Effector memory CD8-positive, alpha-beta T cell (primary cell): ENCODE data around the gene CLRN2.

Experiments used
- ATAC-seq: fragments of 150-1000 bp; cut with Tn5 transposase; replicated peaks from 2 replicates; pipeline ENCODE4 v1.10.0; 2021; ENCODE audit warnings: mild to moderate bottlenecking, moderate library complexity
- DNase-seq, 3 experiments: peaks; one replicate each; pipeline ENCODE4 v3.0.0; 2021
- H3K27ac Mint-ChIP-seq, 2 donors: one replicate each; pipeline ENCODE4 v1.8.0; 2022; ENCODE audit warnings: mild to moderate bottlenecking in 2 of 2, mixed read lengths in 2 of 2, moderate library complexity in 2 of 2
- H3K27me3 Mint-ChIP-seq, 2 donors: one replicate each; pipeline ENCODE4 v1.8.0; 2022; ENCODE audit warnings: mixed read lengths in 2 of 2
- H3K36me3 Mint-ChIP-seq: one replicate; pipeline ENCODE4 v1.8.0; 2022; ENCODE audit warnings: mild to moderate bottlenecking, moderate library complexity, mixed read lengths; ENCODE audit not compliant: insufficient read depth
- H3K4me1 Mint-ChIP-seq, 2 donors: one replicate each; pipeline ENCODE4 v1.8.0; 2022; ENCODE audit warnings: low read depth in 2 of 2, mixed read lengths in 2 of 2
- H3K4me3 Mint-ChIP-seq, 2 donors: one replicate each; pipeline ENCODE4 v1.8.0; 2022; ENCODE audit warnings: mild to moderate bottlenecking in 2 of 2, mixed read lengths in 2 of 2, moderate library complexity in 2 of 2
- H3K9me3 Mint-ChIP-seq, 2 donors: one replicate each; pipeline ENCODE4 v1.8.0; 2022; ENCODE audit warnings: mixed read lengths in 2 of 2
- total RNA-seq, 9 experiments: gene quantifications; one replicate each; lab custom pipeline; 2026; lab: John Stamatoyannopoulos, UW

CLRN2 gene, protein sequence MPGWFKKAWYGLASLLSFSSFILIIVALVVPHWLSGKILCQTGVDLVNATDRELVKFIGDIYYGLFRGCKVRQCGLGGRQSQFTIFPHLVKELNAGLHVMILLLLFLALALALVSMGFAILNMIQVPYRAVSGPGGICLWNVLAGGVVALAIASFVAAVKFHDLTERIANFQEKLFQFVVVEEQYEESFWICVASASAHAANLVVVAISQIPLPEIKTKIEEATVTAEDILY
- total RNA-seq: 0 to 0.06 (median 0) reads per million in 9 experiments

DNA sequence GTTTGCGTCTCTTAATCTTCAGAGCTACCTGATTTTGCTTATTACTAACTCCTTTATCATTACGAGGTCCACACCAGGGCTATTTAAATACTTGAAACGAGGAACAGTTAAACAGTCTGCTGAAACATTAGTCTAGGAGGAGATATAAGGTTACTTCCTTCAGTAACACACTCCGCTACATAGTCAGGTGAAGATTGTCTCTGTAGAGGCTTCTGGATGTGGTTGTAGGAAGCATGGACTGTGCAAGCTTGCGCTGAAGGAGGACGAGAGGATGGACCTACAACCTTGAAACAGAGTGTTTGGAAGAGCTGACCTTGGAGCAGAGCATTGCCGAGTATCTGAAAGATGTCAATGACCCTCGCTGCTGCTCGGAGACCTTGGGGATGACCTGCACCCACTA, at the start of gene CLRN2:
Gene CLRN2, plus strand, starts transcription at position 301 of the 400 bp plus-strand sequence. CDS start 102 bp downstream, outside the sequence.
- H3K27ac Mint-ChIP-seq: no peak within 1 kb of the TSS
- peaks cover 19 to 23% of the 10 kb centered on the region in 2 donors for H3K4me1 Mint-ChIP-seq
- no peaks in the 10 kb centered on the region for H3K9me3 Mint-ChIP-seq
- ATAC-seq (no peak), DNase-seq (no peak)
- H3K27me3 Mint-ChIP-seq: peaks cover 25 to 31% of the 10 kb centered on the region in 2 donors
- H3K36me3 Mint-ChIP-seq: no peaks in the 10 kb centered on the region
- H3K4me3 Mint-ChIP-seq: no peak within 1 kb of the TSS

DNA sequence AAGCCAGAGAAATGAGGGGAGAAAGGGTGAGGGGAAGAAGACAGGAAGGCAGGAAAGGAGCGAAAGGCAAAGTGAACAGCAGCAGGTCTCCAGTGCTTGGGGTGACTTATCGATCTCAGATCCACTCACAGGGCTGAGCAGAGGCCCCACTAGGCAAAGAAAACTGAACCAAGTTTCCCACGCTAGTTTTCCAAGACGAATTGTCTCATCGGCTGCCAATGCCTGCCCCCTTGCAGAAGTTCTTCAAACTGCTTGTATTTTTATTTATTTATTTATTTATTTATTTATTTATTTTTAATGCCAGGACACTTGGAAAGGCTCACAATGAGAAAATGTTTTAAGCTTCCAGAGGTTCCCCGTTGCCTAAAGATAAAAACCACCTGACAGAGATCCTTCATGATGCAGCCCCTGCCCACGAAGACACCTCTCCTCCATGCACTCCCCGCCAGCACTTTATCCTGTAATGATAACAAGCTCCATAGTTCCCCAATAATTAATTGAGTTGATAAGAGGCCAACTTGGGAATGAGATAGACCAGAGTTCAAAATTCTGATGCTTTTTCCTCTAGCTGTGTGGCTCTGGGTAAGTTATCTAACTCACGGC, 46.2 kb upstream of the CLRN2 start:
- Mint-ChIP-seq H3K4me1 (peaks cover 0 to 1% of the 10 kb centered on the region in 2 donors), H3K4me3 (no peak overlapping the region), H3K9me3 (no peaks in the 10 kb centered on the region), H3K36me3 (peaks cover 6% of the 10 kb centered on the region), H3K27me3 (no peaks in the 10 kb centered on the region), H3K27ac (no peak overlapping the region)
- no peak for DNase-seq
- ATAC-seq: no peak

DNA sequence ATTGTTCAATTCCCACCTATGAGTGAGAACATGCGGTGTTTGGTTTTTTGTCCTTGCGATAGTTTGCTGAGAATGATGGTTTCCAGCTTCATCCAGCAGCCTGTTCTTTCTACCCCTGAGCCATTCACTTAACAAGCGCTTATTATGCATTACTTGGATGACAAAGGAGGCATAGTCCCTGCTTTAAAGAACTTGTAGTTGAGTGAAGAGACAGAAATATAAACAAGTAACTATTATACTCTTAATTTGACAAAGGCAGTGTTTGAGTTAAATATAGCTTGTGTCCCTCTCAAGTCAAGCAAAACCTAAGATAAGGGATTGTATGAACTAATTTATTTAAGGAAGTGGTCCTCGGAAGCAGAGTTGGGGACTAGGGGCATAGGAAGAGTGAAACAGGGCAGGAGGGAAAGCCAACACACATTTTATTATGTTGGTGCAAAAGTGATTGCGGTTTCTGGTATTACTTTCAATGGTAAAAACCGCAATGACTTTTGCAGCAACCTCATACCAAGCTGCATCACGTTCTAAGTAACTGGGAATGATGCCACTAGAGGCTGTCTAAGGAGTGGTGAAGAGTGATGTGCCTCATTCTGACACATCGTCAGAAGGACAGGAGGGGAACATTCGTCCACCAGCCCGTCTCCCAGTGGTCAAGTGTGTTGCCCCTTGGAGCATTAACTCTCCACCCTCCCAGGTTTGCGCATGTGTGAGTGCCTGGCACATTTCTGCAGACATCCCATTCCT, 44.9 kb upstream of the CLRN2 start:
- no peak for ATAC-seq
- peaks cover 6% of the 10 kb centered on the region for H3K36me3 Mint-ChIP-seq
- H3K9me3 Mint-ChIP-seq: no peaks in the 10 kb centered on the region
- H3K27ac Mint-ChIP-seq: no peak overlapping the region
- DNase-seq: no peak
- no peaks in the 10 kb centered on the region for H3K27me3 Mint-ChIP-seq
- no peaks in the 10 kb centered on the region for H3K4me1 Mint-ChIP-seq
- no peak overlapping the region for H3K4me3 Mint-ChIP-seq

DNA sequence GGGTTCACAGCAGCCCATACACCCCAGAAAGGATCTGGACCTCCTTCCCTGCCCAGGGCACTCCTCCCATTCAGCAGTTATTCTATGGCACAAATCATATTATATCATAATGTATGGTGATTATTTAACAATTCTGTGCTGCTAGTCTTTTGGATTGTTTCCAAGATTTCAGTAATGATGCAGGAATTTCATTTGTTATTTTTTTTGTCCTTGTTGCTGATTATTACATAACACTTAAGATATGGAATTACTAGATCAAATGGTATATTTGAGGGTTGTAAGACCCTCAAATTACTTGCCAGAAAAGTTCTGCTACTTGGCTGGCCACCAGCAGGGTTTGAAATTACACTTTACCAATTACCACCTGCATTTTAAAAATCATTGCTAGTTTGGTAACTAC, 39.5 kb upstream of the CLRN2 start:
- Mint-ChIP-seq H3K27ac (no peak overlapping the region), H3K4me3 (no peak overlapping the region), H3K4me1 (peaks cover 0 to 4% of the 10 kb centered on the region in 2 donors), H3K27me3 (no peaks in the 10 kb centered on the region), H3K36me3 (peaks cover 6% of the 10 kb centered on the region), H3K9me3 (no peaks in the 10 kb centered on the region)
- DNase-seq (no peak), ATAC-seq (no peak)

DNA sequence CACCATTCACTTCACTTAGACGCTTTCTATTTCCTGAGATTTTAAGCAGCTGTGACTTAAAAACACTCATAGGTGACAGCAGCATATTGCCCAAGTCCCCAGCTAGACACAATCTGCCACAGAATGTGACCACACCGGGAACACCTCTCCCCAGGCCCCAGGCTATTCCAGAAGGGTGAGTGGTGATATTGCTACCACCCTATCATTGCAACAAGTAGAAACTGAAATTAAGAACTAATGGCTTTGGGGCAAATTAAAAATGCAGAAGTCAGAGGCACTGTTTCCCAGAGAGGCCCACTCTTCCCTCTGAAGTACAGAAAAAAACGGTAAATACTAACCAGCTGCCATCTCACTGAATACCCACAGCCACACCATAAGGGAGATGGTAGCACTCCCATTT, 38.1 kb upstream of the CLRN2 start:
- DNase-seq: no peak
- ATAC-seq: no peak
- Mint-ChIP-seq H3K9me3 (no peaks in the 10 kb centered on the region), H3K4me3 (no peak overlapping the region), H3K27ac (no peak overlapping the region), H3K4me1 (peaks cover 0 to 4% of the 10 kb centered on the region in 2 donors), H3K36me3 (peaks cover 4% of the 10 kb centered on the region), H3K27me3 (no peaks in the 10 kb centered on the region)

DNA sequence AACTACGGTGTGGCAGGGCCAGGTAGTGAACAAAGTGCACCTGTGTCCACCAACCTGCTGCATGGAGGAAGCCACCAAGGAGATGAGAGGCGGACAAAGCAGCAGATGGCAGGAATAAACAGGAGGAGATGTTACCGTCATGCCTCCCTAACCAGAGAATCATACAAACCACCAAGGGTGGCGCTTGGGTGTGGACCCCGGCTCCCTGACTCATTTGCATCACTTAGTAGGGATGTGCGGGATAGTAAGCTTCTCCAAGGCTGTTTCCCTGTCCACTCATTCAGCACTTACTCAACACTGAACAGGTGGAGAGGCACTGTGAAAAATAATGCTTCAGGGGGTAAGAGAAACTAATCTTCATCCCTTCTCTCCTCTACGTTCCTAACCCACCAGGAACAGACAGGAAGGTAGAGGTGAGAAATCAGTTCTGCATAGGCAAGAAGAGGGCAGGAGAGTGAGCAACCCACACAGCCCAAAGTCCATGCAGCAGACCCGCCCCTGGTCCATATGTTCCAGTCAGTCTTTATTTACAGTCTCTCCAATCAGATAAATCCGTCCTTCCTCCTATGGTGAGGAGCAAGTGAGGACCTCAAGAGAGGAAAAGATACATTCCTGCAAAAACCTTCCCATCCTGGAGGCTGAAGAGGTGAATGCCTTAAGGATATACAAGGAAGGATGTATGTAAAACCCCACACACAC, 37.0 kb upstream of the CLRN2 start:
- Mint-ChIP-seq H3K9me3 (no peaks in the 10 kb centered on the region), H3K4me1 (peaks cover 0 to 4% of the 10 kb centered on the region in 2 donors), H3K4me3 (no peak overlapping the region), H3K36me3 (peaks cover 3% of the 10 kb centered on the region), H3K27me3 (no peaks in the 10 kb centered on the region), H3K27ac (no peak overlapping the region)
- ATAC-seq: no peak
- DNase-seq: no peak

DNA sequence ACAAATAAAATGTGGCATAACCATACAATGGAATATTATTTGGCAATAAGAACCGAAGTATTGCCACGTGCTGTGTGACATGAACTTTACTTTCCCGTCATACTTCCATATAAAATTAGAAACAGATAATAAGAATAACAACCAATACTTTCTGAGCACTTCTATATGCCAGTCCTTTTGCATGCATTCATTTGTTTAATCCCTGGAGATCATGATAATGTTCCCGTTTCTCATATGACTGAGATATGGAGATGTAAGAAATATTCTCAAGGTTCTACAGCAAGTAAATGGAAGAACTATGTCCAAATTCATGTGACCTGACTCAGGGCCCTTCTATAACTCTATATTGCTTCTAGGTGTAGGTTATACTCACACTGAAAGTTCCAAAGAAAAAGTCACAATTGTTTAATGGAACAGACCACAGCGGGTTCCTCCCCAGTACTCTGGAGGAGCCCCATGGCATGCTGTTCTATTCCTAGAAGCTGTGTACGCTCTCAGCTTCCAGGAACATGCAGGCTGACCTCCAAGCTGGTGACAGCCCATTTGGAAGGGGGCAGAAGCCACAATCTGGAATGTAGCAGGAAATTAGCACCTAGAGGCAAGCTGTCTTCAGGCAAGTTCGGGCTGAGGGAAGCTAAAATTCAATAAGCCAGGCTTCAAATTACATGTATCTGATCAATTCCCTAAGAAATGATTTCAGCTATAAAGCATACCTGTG, 34.6 kb upstream of the CLRN2 start:
- DNase-seq (no peak), ATAC-seq (no peak)
- Mint-ChIP-seq H3K9me3 (no peaks in the 10 kb centered on the region), H3K4me1 (peaks cover 0 to 4% of the 10 kb centered on the region in 2 donors), H3K27me3 (no peaks in the 10 kb centered on the region), H3K4me3 (no peak overlapping the region), H3K36me3 (peaks cover 11% of the 10 kb centered on the region), H3K27ac (no peak overlapping the region)

DNA sequence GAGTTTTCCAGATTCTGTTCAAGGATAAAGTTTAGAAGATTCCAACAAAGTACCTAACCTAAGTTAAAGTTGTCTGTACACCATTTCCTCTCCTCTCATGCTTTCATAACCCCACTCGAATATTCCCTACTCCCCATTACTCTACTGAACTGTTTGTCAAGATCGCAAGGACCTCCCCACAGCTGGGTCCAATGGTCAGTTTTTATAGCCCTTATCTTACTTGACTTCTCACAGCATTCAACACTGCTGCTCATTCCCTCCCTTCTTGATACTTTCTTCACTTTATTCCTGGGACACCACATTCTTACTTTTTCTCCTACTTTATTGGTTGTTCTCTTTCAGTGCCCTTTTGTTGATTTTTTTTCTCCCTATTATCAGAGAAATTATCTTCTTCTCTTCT, 34.0 kb upstream of the CLRN2 start:
- Mint-ChIP-seq H3K27ac (no peak overlapping the region), H3K27me3 (no peaks in the 10 kb centered on the region), H3K4me3 (no peak overlapping the region), H3K4me1 (peaks cover 0 to 4% of the 10 kb centered on the region in 2 donors), H3K36me3 (peaks cover 15% of the 10 kb centered on the region), H3K9me3 (no peaks in the 10 kb centered on the region)
- DNase-seq (no peak), ATAC-seq (no peak)

DNA sequence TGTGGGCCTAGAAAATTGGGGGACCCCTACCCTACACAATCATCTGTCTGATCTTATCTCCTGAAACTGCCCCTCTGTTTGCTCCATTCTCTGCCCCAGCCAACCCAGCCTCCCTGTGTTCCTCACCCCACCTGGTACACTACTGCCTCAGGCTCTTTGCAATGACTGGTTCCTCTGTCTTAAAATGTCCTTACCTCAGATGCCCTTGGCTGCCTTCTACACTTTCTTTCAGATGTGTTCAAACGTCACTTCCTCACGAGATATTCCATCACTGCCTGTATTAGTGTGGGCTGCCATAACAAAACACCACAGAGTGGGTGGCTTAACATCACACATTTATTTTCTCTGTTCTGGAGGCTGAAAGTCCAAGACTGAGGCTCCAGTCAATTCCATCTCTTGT, 32.2 kb upstream of the CLRN2 start:
- DNase-seq (no peak), ATAC-seq (no peak)
- Mint-ChIP-seq H3K4me3 (no peak overlapping the region), H3K27ac (no peak overlapping the region), H3K9me3 (no peaks in the 10 kb centered on the region), H3K27me3 (no peaks in the 10 kb centered on the region), H3K4me1 (no peaks in the 10 kb centered on the region), H3K36me3 (peaks cover 23% of the 10 kb centered on the region)

DNA sequence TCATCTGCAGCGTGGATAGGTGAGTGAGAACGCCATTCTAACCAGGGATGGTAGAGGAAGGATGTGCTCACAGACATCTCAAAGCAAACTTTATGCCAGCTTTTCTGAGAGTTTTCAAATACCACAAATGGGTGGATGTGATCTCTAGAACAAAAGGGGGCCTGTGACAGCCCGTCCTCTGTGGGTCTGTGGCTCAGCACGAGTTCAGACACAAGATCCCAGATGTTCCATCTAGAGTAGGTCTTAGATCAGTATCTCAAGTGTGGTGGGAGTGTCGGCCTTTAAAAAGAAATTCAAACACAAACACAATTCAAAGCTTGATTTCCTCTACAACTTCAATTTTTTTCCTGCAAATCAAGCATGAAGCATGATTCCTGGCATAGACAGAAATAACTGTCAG, 25.8 kb upstream of the CLRN2 start:
- no peaks in the 10 kb centered on the region for H3K27me3 Mint-ChIP-seq
- H3K9me3 Mint-ChIP-seq: no peaks in the 10 kb centered on the region
- no peaks in the 10 kb centered on the region for H3K4me1 Mint-ChIP-seq
- ATAC-seq (no peak), DNase-seq (no peak)
- H3K4me3 Mint-ChIP-seq: no peak overlapping the region
- no peak overlapping the region for H3K27ac Mint-ChIP-seq
- H3K36me3 Mint-ChIP-seq: peaks cover 52% of the 10 kb centered on the region

DNA sequence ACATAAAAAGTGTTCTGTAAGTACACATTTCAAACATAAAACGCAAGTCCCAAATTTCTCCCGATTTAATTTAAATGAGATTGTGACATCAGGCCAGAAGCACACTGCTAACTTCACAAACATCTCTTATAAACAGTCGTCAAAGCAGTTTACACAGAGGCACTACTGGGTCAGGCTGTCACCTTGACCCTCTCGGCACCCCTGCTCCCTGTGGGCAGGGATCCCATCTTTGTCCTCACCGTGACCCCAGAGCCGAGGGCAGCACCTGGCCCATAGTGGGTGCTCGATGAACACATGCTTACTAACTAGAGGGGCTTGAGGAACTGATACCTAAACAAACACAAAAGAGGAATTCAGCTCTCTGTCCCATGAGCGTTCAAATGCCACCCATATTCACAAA, 25.2 kb upstream of the CLRN2 start:
- no peaks in the 10 kb centered on the region for H3K27me3 Mint-ChIP-seq
- H3K4me3 Mint-ChIP-seq: no peak overlapping the region
- no peak overlapping the region for H3K27ac Mint-ChIP-seq
- ATAC-seq (no peak), DNase-seq (no peak)
- H3K4me1 Mint-ChIP-seq: peaks cover 0 to 3% of the 10 kb centered on the region in 2 donors
- no peaks in the 10 kb centered on the region for H3K9me3 Mint-ChIP-seq
- peaks cover 49% of the 10 kb centered on the region for H3K36me3 Mint-ChIP-seq

DNA sequence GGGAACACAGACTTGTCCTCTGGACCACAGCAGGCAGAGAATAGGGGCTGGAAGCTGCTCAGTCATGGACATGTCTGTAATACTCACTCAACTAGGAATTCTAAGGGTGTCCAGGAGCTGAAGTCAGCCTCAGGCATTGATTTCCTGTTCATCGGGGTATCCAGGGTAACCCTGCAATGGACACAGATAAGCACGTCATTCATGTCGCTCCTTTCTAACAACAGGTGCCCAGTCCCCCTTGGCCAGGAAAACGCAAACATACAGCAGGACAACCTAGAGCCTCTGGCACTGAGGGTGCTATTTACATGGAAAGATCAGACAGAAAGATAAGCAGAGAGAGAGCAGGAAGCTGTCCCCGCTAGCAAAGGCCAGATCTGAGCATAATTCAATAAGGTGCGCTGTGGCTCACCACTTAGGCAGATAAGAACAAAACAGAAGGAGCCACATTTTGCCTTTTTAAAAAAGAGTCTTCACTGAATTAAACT, 24.3 kb upstream of the CLRN2 start:
- no peaks in the 10 kb centered on the region for H3K9me3 Mint-ChIP-seq
- no peak overlapping the region for H3K4me3 Mint-ChIP-seq
- no peak overlapping the region for H3K27ac Mint-ChIP-seq

DNA sequence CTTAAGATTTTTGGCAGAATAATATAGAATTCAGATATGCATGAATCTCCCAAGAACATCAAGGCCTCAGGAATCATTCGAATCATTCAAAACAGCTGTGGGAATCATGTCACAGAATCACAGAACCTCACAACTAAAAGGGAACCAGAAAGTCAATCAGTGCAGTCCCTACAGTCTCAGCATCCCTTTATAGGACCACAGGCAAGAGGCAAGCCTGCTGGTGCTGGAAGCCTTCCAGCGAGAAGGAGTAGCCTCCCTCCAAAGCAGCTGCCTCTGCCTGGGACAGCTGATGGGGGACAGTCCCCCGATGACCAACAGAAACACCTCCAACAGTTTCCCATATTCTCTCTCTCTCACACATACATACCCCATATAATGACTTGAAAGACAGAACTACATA, 23.8 kb upstream of the CLRN2 start:
- no peaks in the 10 kb centered on the region for H3K9me3 Mint-ChIP-seq
- ATAC-seq (no peak), DNase-seq (no peak)
- H3K4me1 Mint-ChIP-seq: peaks cover 0 to 3% of the 10 kb centered on the region in 2 donors
- H3K27me3 Mint-ChIP-seq: no peaks in the 10 kb centered on the region
- H3K27ac Mint-ChIP-seq: peak overlapping the region in 1 of 2 donors; percentile 58
- H3K4me3 Mint-ChIP-seq: no peak overlapping the region
- H3K36me3 Mint-ChIP-seq: peaks cover 42% of the 10 kb centered on the region

More for the DNA sequence above, 24.3 kb upstream of the CLRN2 start:
- H3K4me1 Mint-ChIP-seq: peaks cover 0 to 3% of the 10 kb centered on the region in 2 donors
- H3K36me3 Mint-ChIP-seq: peaks cover 45% of the 10 kb centered on the region
- ATAC-seq (no peak), DNase-seq (no peak)
- no peaks in the 10 kb centered on the region for H3K27me3 Mint-ChIP-seq
